Natural killer cell (primary cell): ENCODE measurements around the gene AVPR2. TPM values are rescaled to one million over a fixed set of nuclear protein-coding genes. Genes with fewer than 3 reads are reported as not detected.

Source experiments
- ATAC-seq, 3 donors: fragments of 150-1000 bp in 2 of 3; fragments of 200-7000 bp in 1 of 3; cut with Tn5 transposase; 1 replicate in 1 of 3; 2 replicates in 2 of 3; pipeline ENCODE4 v1.10.0; 2021; ENCODE audit warnings: mild to moderate bottlenecking in 2 of 3, moderate library complexity in 2 of 3
- DNase-seq, 2 donors: peaks; one replicate each; pipeline versions ENCODE4 v3.0.0 to v3.0.0-alpha.2; 2013 to 2021; ENCODE audit warnings: mixed read lengths in 1 of 2
- H3K27ac ChIP-seq: one replicate; pipeline ENCODE4 v1.5.1; 2013; ENCODE audit warnings: mild to moderate bottlenecking, low read length
- H3K27me3 ChIP-seq: one replicate; pipeline ENCODE4 v1.6.1; 2013; ENCODE audit warnings: low read length; ENCODE audit not compliant: control insufficient read depth, insufficient read depth
- H3K36me3 ChIP-seq: one replicate; pipeline ENCODE4 v1.6.1; 2013; ENCODE audit warnings: low read length; ENCODE audit not compliant: control insufficient read depth, insufficient read depth
- H3K4me1 ChIP-seq: one replicate; pipeline ENCODE4 v1.6.1; 2013; ENCODE audit warnings: low read length; ENCODE audit not compliant: control insufficient read depth, insufficient read depth
- H3K4me3 ChIP-seq: one replicate; pipeline ENCODE4 v1.5.1; 2013; ENCODE audit warnings: low read length
- H3K9me3 ChIP-seq: one replicate; pipeline ENCODE4 v1.6.1; 2013; ENCODE audit warnings: low read length; ENCODE audit not compliant: control insufficient read depth, insufficient read depth
- H3K27ac Mint-ChIP-seq, 2 donors: one replicate each; pipeline ENCODE4 v1.8.0; 2022; ENCODE audit warnings: mild to moderate bottlenecking in 2 of 2, mixed read lengths in 2 of 2, moderate library complexity in 1 of 2
- H3K27me3 Mint-ChIP-seq, 2 donors: one replicate each; pipeline ENCODE4 v1.8.0; 2022; ENCODE audit warnings: low read depth in 2 of 2, mixed read lengths in 2 of 2
- H3K36me3 Mint-ChIP-seq: one replicate; pipeline ENCODE4 v1.8.0; 2022; ENCODE audit warnings: mixed read lengths
- H3K4me1 Mint-ChIP-seq, 2 donors: one replicate each; pipeline ENCODE4 v1.8.0; 2022; ENCODE audit warnings: mixed read lengths in 2 of 2
- H3K4me3 Mint-ChIP-seq: one replicate; pipeline ENCODE4 v1.8.0; 2022; ENCODE audit warnings: mild to moderate bottlenecking, moderate library complexity, mixed read lengths
- H3K9me3 Mint-ChIP-seq, 2 donors: one replicate each; pipeline ENCODE4 v1.8.0; 2022; ENCODE audit warnings: mixed read lengths in 2 of 2
- WGBS: methylation state at CpG from one replicate; pipeline ENCODE4 v1.1.7; 2013; ENCODE audit warnings: missing lambda C conversion rate; ENCODE audit not compliant: insufficient coverage; 5-methylcytosine and 5-hydroxymethylcytosine counted together
- intact Hi-C: fragments of 100-400 bp; cut with micrococcal nuclease; formaldehyde crosslinking; loops from one replicate; pipeline ENCODE4 v1.14.2; 2022
- total RNA-seq, 4 donors: library from RNA; stranded (reverse); fragments of 120-200 nt in 1 of 4; gene quantifications; one replicate each; pipeline versions ENCODE4 v1.2.3 to v1.2.4, GENCODE V29; 2013 to 2022
- TF ChIP-seq, protein P1 (sequence below): fragments of 200-600 bp; IDR thresholded peaks from one replicate; pipeline ENCODE4 v1.8.0; 2022; ENCODE audit warnings: antibody characterized with exemption

The AVPR2 gene
- total RNA-seq, 3 donors from 2014 or later (not counting 1 experiment from before 2014, with no cell fraction given) = not detected

DNA sequence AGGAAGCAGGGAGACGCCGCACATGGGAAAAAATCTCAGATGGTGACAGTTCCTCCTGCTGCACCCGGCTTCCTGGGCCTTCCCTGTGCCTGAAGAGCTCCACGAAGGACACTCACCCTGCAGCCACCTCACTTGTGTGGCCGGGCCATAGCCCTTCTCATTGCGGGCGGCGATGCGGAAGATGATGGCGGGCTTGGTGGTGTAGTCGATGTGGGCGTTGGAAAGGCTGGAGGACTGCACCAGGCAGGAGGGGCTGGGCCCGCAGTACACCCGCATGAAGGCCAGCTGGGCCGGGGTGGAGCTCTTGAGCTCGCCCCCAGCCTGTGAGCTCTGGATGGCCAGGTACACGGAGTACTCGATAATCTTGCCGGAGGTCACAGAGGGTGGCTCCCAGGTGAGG, 45.7 kb downstream of the AVPR2 start:
- TF ChIP-seq, protein P1, sequence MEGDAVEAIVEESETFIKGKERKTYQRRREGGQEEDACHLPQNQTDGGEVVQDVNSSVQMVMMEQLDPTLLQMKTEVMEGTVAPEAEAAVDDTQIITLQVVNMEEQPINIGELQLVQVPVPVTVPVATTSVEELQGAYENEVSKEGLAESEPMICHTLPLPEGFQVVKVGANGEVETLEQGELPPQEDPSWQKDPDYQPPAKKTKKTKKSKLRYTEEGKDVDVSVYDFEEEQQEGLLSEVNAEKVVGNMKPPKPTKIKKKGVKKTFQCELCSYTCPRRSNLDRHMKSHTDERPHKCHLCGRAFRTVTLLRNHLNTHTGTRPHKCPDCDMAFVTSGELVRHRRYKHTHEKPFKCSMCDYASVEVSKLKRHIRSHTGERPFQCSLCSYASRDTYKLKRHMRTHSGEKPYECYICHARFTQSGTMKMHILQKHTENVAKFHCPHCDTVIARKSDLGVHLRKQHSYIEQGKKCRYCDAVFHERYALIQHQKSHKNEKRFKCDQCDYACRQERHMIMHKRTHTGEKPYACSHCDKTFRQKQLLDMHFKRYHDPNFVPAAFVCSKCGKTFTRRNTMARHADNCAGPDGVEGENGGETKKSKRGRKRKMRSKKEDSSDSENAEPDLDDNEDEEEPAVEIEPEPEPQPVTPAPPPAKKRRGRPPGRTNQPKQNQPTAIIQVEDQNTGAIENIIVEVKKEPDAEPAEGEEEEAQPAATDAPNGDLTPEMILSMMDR = no peak
- H3K36me3 ChIP-seq = peaks cover 58% of the 10 kb centered on the region
- H3K4me3 Mint-ChIP-seq = no peak overlapping the region
- no peak overlapping the region for H3K4me3 ChIP-seq
- H3K27ac ChIP-seq = no peak overlapping the region
- H3K9me3 Mint-ChIP-seq = no peaks in the 10 kb centered on the region
- DNase-seq (no peak), ATAC-seq (no peak)
- H3K4me1 Mint-ChIP-seq = peaks cover 11 to 20% of the 10 kb centered on the region in 2 donors
- no peaks in the 10 kb centered on the region for H3K9me3 ChIP-seq
- no peaks in the 10 kb centered on the region for H3K36me3 Mint-ChIP-seq
- peaks cover 52% of the 10 kb centered on the region for H3K4me1 ChIP-seq
- H3K27me3 Mint-ChIP-seq = no peaks in the 10 kb centered on the region
- intact Hi-C loops = no loop called here
- H3K27ac Mint-ChIP-seq = no peak overlapping the region
- H3K27me3 ChIP-seq = no peaks in the 10 kb centered on the region
- 94% methylated on average over 19 of the region's 19 CpGs for WGBS

- H3K36me3 ChIP-seq = peaks cover 73% of the 10 kb centered on the region
- no peaks in the 10 kb centered on the region for H3K27me3 ChIP-seq
- H3K4me1 ChIP-seq = peaks cover 41% of the 10 kb centered on the region
- H3K9me3 ChIP-seq = no peaks in the 10 kb centered on the region
- ATAC-seq (no peak), DNase-seq (no peak)
- 99% methylated on average over 25 of the region's 28 CpGs for WGBS
- Mint-ChIP-seq H3K36me3 (no peaks in the 10 kb centered on the region), H3K4me1 (peaks cover 11 to 19% of the 10 kb centered on the region in 2 donors), H3K27me3 (no peaks in the 10 kb centered on the region), H3K9me3 (no peaks in the 10 kb centered on the region), H3K4me3 (no peak overlapping the region), H3K27ac (no peak overlapping the region)
- intact Hi-C loops = no loop called here
- no peak overlapping the region for H3K27ac ChIP-seq
- H3K4me3 ChIP-seq = no peak overlapping the region
- TF ChIP-seq, protein P1 = no peak
Observed at GRCh38 chrX:153951683-153952372, 47.4 kb downstream of the AVPR2 start.

GRCh38 chrX:153952373-153953026, 48.0 kb downstream of the AVPR2 start:
- Histone ChIP-seq H3K27me3 (no peaks in the 10 kb centered on the region), H3K9me3 (no peaks in the 10 kb centered on the region), H3K27ac (no peak overlapping the region), H3K4me1 (peaks cover 35% of the 10 kb centered on the region), H3K4me3 (no peak overlapping the region), H3K36me3 (peaks cover 80% of the 10 kb centered on the region)
- Mint-ChIP-seq H3K9me3 (no peaks in the 10 kb centered on the region), H3K27me3 (no peaks in the 10 kb centered on the region), H3K4me3 (no peak overlapping the region), H3K27ac (no peak overlapping the region), H3K36me3 (no peaks in the 10 kb centered on the region), H3K4me1 (peaks cover 7 to 12% of the 10 kb centered on the region in 2 donors)
- WGBS = 97% methylated on average over 31 of the region's 32 CpGs
- intact Hi-C loops = loop anchor here (1.0 kb wide), 1 partner anchor 188 kb away; the partner anchor contains the start of gene PLXNB3
- ATAC-seq (no peak), DNase-seq (no peak)
- TF ChIP-seq, protein P1 = no peak
